Erythroblast (primary cell): Measurements from ENCODE around the gene KAZN.

ENCODE experiments used
- GATA1 ChIP-seq: IDR thresholded peaks from 2 replicates; pipeline ENCODE4 v1.6.1; 2011; ENCODE audit warnings: low read depth, mild to moderate bottlenecking, control low read depth, low read length, moderate library complexity
- POLR2A ChIP-seq: IDR thresholded peaks from 2 replicates; pipeline ENCODE4 v1.6.1; 2011; ENCODE audit warnings: mild to moderate bottlenecking, low read length

- no peak for TF ChIP-seq POLR2A
- no peak for TF ChIP-seq GATA1
Observed at GRCh38 chr1:14889825-14890440, 291.4 kb downstream of the KAZN start.
